ENCODE results near the gene CLBA1.

CLBA1 gene

DNA sequence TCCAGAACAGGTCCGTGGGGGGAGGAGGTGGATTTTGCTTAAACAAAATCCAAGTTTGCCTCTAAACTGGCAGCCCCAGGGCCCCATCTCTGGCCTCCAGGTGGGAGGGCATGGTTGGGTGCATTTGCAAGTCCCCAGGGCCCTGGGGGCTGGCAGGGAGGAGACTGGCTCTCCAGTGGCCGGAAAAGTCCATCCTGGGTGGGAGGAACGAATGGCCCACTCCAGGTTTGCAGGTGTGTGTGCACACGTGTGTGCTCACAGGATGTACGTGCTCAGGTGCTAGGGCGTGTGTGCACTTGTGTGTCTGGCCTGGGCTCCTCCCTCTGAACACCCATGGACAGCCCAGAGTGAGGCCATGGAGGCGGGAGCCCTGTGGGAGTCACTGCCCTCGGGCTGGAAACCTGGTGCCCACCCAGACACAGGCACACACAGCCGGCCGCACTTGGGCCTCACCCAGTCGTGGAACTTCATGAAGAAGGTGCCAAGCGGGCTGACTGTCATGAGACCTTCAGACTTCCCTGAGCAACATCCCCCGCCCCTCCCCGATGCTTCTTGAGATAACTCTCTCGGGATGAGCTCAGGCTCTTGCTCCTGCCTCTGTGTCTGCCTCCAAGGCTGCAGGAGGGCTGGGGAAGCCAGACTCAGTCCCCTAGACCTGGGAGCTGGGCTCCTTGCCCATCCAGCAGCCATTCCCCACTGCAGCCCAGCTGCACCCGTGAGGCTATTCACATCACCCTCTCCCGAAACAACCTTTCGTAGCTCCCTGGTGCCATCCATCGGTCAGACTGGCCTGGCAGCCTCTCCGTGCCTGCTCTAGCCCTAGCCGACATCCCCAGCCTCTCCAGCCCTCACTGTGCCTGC, 16.8 kb upstream of the CLBA1 start:
- no peak for DNase-seq

GRCh38 chr14:104969741-104970230, 15.8 kb upstream of the CLBA1 start:
- DNase-seq: no peak

DNA sequence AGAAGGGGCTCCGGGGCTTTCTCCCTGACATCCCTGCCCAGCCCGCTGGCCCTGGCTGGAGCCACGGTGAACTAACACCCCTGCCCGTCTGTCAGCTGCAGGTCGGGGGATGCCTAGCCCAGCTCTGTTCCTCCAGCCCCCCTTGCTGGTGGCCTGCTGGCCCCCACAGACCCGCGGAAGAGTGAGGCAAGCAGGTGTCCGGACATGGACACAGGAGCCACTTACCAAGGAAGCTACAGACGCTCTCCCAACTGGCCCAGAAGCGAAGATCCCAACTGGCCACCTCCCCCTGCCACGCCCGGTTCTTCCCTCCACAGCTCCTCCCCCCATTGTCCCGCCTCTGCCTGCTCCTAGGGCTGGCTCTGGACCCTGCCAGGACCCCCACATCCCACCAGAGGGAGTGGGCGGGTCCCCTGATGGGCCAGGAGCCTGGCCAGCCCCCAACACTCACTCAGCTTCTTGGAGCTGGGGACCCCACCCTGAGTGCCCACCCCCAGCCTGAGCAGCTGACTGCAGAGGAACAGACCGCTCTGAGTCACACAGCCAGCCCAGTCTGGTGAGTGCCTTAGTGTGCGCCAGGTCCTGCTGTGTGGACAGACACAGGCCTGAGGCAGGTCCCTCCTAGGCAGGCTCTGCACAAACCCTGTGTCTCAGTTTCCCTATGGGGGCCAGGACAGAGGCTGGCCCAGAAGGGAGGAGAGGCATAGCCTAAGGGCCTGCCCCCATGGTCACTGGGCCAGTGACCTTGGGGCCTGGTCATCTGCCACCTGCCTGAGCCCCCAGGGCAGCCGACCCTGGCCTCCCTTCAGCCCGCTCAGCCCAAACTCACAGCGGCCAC, 15.1 kb upstream of the CLBA1 start:
- DNase-seq: no peak

DNA sequence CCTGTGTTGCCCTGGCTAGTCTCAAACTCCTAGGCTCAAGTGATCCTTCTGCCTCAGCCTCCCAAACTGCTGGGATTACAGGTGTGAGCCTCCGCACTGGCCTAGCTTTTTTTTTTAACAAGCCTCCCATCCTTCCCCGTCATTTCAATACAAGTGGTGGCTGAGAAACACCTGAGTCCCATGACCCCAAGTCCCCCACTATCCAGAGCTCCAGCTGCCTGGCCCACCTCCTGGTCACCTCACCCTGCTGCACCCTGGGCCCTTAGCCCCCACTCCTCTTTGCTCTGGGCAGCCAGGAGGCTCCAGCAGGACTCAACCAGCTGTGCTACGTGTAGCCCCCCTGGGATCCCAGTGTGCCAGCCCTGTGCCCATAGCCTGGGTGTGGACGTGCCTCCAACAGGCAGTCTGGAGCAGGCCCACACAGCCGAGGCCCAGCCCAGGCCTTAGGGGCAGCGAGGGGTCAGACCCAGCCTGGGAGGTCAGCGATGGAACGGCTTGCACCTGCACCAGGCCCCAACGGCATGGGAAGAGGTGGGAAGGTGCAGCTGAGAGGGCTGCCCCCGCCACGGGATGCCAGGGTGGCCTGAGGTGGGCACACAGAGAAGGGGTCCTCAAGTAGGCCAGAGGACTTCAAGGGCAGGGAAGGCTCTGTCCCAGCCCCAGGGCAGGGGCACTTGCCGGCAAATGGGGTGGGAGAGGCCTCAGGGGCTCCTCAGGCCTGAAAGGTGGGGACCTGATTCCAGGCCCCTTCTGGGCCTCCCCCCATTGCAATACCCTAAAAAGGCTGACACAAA, 13.9 kb upstream of the CLBA1 start:
- no peak for DNase-seq

- no peak for DNase-seq
Observed at GRCh38 chr14:104972301-104973134, 13.1 kb upstream of the CLBA1 start.

DNA sequence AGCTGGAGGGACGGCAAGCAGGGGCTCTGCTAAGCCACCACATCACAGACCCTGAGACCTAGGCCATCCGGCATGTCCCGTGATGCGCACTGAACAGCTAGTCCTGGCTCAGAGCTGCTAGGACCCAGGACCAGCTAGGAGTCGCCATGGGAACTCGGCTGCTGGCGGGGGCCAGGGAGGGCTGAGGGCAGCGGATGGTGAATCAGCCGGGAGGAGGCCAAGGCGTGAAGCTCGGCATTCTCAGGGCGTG, 12.5 kb upstream of the CLBA1 start:
- no peak for DNase-seq

- no peak for DNase-seq
Observed at GRCh38 chr14:104973385-104974145, 12.0 kb upstream of the CLBA1 start.

GRCh38 chr14:104974146-104974541, 11.4 kb upstream of the CLBA1 start:
- DNase-seq: no peak

GRCh38 chr14:104974665-104975390, 10.8 kb upstream of the CLBA1 start:
- DNase-seq: no peak

- DNase-seq: no peak
Observed at GRCh38 chr14:104975481-104976197, 9.9 kb upstream of the CLBA1 start.

- no peak for DNase-seq
Observed at GRCh38 chr14:104976198-104977007, 9.2 kb upstream of the CLBA1 start.

DNA sequence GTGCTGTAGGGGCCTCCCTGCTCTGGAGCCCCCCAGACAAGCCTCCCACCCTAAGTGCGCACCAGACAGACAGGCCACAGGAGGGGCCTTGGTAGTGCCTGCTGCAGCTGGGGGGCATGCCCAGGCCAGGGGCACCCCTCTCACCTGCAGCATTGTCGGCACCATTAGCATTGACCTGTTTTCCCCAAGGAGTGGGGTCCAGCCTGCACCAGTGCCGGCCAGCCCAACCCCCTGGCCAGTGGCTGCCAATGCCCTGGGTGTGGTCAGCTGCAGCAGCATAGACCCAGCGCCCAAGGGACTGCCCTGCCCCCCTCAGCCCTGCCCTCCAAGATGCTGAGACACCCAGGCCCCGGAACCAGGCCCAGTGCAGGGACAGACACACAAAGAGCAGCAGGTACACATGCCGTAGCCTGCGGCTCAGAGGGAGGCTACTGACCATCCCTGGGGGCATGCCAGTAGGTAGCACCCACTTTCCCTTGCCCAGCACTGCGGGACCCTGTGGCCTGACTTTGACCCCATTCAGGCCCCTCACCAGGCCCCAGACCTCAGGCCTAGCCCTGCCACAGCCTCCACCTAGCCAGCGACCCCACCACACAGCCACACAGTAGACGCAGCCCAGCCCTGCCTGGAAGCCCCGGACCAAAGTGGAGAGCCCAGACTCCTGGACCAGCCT, 8.4 kb upstream of the CLBA1 start:
- no peak for DNase-seq

DNA sequence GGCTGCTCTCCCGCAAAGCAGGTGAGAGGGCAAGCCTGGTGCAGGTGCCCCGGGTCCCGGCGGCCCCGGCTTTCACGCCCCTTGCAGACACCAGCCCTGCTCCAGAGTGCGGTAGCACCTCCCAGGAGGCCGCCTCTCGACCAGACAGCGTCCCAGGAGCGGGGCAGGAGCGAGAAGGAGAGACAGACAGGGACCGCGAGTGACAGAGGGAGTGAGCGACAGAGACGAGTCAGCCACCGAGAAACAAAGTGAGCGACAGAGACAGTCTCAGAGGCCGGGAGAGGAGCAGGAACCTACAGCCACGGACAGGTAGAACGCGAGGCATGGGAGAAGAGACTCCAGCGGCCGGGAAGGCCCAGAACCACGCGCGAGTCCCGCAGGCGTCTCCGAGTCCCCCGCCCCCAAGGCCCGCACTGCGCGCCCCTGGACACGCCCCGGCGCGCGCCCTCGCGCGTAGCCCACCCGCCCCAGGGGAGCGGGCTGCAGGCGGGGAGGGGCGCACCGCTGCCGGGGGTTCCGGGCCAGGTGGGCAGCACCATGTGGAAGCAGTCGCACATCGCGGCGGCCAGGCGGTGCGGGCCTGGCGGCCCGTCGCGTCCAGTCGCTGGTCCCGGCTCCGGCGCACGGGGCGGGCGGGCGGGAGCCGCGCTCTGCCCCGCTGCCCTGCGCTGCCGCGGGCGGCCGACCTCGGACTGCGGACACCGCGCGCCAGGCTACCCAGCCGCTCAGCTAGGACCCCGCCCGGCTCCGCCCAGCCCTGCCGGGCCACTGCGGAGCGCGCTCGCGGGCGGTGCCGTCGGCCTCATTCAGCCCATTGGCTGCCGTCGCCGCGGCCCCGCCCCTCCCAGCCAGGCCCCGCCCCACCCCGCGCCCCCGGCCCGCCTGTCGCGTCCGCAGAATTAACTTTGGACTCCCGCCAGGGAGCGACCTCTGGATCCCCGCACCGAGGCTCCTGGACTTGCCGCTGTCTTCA, 7.6 kb upstream of the CLBA1 start, which contains the start of gene AHNAK2:
Gene AHNAK2 (minus strand): TSS at position 694 of the 973 bp plus-strand sequence. CDS start 137 bp downstream, at position 557.
- no peak for DNase-seq

DNA sequence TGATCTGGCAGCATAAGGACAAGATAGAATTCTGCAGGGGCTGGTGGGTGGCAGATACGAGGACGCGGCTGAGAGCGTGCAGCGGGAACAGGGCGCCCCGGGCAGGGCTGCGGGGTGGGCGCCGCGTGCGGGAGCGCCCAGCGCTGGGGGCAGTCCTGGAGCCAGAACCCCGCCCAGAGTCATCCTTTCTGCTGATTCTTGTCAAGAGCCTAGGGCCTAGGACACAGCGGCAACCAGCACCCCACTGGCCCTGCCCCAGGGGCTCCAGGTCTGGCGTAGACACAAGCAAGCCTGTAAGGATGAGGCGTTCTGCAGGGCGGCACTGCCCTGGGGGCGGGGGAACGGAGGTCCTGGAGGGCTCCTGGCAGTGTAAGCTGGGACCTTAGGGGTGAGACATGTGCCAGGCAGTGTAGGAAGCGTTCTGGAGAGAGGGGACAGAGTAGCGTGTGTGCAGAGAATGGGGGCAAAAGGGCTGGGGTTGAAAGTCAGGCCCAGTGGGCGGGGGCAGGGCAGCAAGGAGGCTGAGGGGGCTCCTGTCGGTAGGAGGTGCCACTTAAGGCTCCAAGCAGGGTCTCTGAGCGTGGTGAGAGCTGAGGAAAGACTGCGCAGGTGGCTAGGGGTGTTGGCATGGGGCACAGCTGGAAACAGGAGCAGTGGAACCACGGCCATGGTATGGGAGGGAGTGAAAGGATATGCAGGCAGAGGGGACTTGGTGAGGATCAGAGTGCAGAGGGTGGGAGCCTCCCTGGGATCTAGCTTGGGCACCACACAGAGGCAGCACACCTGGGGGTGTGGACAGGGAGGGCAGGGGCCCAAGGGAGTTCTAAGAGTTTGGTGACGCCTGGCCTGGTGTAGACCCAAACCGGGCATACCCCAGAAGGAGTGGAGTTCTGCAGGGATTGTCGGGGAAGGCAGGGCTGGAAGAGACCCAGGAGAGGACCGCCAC, 6.6 kb upstream of the CLBA1 start:
- no peak for DNase-seq

DNA sequence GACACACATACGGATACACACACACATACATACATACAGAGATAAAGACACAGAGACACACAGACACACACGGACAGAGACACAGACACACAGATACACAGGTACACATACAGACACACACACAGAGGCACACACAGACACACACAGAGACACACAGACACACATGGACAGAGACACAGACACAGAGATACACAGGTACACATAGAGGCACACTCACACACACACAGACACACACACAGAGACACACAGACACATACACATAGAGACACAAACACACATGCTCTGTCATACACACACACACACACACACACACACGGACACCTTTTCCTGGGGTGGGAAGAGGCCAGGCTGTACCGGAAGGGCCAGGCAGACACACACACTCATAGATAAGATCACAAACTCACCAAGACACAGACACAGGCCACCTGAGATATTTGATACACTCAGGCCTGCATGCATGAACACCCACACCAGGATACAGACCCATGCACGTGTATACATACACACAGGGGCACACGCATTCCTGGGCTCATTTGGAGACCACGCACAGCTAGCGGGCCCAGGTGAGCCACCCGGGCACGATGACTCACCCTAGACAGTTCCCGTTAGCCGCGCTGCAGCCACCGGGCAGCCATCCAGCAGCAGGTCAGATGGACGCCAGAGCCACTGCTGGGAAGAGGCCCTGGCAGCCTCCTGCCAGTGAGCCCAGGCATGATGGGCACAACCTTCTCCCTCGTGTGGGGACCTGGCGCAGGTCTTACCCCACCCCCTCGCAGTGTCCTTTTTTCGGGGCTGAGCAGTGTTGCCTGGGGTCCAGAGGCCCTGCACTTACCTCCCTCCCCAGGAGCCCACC, 5.6 kb upstream of the CLBA1 start:
- no peak for DNase-seq
